Left ventricle myocardium inferior (tissue), 1 donor: ENCODE data around the gene EFNB1. TPM values are rescaled to one million over a fixed set of nuclear protein-coding genes. Genes with fewer than 3 reads are reported as not detected.

Source experiments
- DNase-seq: peaks from one replicate; pipeline ENCODE4 v3.0.0-alpha.2; 2020
- H3K27ac ChIP-seq: fragments of 200-600 bp; replicated peaks from 2 replicates; pipeline ENCODE4 v1.8.0; 2021
- H3K27me3 ChIP-seq: fragments of 200-600 bp; 2 replicates; pipeline ENCODE4 v1.8.0; 2021; ENCODE audit warnings: low read depth
- H3K36me3 ChIP-seq: fragments of 200-600 bp; 2 replicates; pipeline ENCODE4 v1.8.0; 2021
- H3K4me1 ChIP-seq: fragments of 200-600 bp; 2 replicates; pipeline ENCODE4 v1.8.0; 2021
- H3K4me3 ChIP-seq: fragments of 200-600 bp; 2 replicates; pipeline ENCODE4 v1.8.0; 2021; ENCODE audit warnings: mild to moderate bottlenecking, moderate library complexity
- H3K9me3 ChIP-seq: fragments of 200-600 bp; replicated peaks from 2 replicates; pipeline ENCODE4 v1.8.0; 2021
- intact Hi-C: fragments of 100-400 bp; cut with micrococcal nuclease; formaldehyde crosslinking; loops from one replicate; pipeline ENCODE4 v1.11.0; 2022
- total RNA-seq: library from RNA; stranded (reverse); fragmentation: NEBNext Ultra II Directional; extraction: Animal tissue kit (Norgen Biotek cat#: 25700); gene quantifications from one replicate; pipeline ENCODE4 v1.2.1, GENCODE V29; 2021
- TF ChIP-seq, protein P1 (sequence below): fragments of 200-600 bp; IDR thresholded peaks from 2 replicates; pipeline ENCODE4 v1.8.0; 2021; ENCODE audit warnings: antibody characterized with exemption, mild to moderate bottlenecking, borderline replicate concordance
- donor health status: DM: no; HTN: yes; CAD: no; lungs with severe emphysema.

EFNB1 gene
- total RNA-seq, 1 donor from 2014 or later: 14.7 TPM

DNA sequence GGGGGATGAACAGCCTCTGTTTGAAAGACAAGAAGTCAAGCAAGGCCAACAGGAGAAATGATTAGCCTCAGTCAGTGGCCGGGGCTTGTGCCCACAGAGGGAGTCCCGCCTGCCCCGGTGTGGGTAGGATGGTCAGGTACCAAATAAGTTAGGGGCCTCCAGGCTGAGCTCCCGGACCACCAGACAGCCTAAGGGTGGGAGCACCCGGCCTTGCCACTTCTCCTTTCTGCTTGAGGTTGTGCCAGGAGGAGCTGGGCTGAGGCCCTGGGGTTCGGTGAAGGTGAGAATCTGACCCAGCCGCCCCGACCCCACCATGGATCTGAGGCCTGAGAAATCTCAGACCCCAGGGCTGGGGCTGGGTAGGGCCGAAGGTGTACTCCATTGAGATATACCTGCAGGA lies 48.8 kb downstream of the EFNB1 start:
- intact Hi-C loops: no loop called here
- Histone ChIP-seq H3K9me3 (no peaks in the 10 kb centered on the region), H3K36me3 (no peaks in the 10 kb centered on the region), H3K4me3 (no peak overlapping the region), H3K27me3 (no peaks in the 10 kb centered on the region), H3K4me1 (no peaks in the 10 kb centered on the region), H3K27ac (no peak overlapping the region)
- TF ChIP-seq, protein P1, sequence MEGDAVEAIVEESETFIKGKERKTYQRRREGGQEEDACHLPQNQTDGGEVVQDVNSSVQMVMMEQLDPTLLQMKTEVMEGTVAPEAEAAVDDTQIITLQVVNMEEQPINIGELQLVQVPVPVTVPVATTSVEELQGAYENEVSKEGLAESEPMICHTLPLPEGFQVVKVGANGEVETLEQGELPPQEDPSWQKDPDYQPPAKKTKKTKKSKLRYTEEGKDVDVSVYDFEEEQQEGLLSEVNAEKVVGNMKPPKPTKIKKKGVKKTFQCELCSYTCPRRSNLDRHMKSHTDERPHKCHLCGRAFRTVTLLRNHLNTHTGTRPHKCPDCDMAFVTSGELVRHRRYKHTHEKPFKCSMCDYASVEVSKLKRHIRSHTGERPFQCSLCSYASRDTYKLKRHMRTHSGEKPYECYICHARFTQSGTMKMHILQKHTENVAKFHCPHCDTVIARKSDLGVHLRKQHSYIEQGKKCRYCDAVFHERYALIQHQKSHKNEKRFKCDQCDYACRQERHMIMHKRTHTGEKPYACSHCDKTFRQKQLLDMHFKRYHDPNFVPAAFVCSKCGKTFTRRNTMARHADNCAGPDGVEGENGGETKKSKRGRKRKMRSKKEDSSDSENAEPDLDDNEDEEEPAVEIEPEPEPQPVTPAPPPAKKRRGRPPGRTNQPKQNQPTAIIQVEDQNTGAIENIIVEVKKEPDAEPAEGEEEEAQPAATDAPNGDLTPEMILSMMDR: no peak
- no peak for DNase-seq

DNA sequence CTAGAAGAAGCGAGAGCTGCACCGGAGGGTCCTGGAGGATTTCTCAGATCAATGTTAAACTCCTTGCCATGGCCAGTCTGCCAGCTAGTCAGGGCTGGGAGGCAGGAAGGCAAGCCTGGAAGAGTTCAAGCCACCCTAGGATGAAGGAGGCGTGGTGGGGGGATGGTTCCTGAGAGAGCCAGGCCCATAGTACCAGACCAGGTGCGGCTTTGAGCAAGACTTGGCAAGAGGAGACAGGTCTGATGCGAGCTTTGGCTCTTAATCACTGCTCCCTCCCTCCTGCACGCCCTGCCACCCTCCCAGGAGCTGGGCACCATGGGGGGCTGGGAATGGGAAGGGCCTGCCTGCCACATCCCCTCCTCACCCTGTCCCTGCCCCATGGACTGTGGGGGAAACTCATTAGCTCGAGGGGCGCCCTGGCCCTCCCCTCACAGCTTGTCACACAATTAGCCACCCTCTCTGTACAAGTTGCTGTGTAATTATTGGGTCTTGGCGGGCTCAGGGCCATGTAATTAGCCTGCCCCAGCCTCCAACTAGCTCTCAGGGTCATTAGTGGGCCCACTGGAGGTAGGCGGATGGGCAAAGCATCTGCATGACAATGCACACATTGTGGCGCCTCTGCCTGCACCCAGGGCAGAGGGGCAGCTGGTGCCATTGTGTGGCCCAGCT lies 50.3 kb downstream of the EFNB1 start:
- intact Hi-C loops: no loop called here
- TF ChIP-seq, protein P1: no peak
- Histone ChIP-seq H3K36me3 (no peaks in the 10 kb centered on the region), H3K4me3 (no peak overlapping the region), H3K9me3 (no peaks in the 10 kb centered on the region), H3K27ac (no peak overlapping the region), H3K27me3 (no peaks in the 10 kb centered on the region), H3K4me1 (no peaks in the 10 kb centered on the region)
- DNase-seq: no peak

DNA sequence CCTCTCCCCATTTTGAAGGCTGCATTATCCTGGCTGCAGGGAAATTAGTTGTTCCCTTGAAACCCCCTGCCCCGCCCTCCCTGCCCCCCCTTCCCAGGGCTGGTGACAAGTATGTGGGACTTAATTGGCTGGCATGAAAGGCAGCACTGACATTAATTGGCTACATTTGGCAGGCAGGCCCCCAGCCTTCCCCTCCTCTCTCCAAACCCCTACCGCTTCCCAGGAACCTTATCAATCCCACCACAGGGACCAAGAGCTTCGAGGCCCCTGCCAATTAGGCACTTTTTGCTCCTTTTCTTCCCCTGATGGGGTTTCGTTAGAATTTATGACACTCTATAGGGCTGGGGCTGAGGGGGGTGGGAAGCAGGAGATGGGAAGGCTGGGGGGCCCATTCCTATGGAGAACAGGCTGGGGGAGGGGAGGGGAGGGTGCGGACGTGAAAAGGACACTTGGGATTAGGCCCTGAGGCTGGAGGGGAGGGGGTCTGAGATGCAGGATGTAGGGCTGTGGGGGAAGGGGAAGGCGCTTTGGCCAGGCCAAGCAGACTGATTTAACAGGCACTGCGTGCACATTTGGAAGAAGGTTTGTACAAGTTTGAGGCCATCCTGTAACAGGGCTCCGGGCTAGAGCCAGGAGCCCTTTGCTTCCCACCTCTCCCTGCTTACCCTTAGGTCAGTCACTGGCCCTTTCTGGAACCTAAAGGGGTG lies 52.2 kb downstream of the EFNB1 start:
- no peaks in the 10 kb centered on the region for H3K36me3 ChIP-seq
- H3K27me3 ChIP-seq: no peaks in the 10 kb centered on the region
- no peaks in the 10 kb centered on the region for H3K4me1 ChIP-seq
- intact Hi-C loops: no loop called here
- no peak for DNase-seq
- no peaks in the 10 kb centered on the region for H3K9me3 ChIP-seq
- no peak overlapping the region for H3K4me3 ChIP-seq
- H3K27ac ChIP-seq: no peak overlapping the region
- TF ChIP-seq, protein P1: no peak

DNA sequence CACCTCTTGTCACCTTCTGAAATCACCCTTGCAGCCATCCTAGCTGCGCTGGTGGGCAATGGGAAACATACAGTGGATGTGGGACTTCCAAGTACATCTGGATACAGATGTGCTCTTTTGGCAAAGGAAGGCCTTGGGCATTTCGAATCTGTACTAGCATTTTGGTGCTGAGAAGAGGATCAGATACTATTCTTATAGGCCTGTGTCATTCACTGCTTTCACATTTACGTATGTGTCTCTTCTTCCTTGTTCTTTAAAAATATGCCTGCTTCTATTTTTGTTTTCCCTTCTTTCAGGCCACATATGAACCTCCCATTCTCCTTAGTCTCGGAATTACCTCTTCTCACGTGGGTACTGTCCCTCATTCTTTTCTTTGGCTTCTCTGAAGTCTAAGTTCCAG lies 53.1 kb downstream of the EFNB1 start:
- Histone ChIP-seq H3K9me3 (no peaks in the 10 kb centered on the region), H3K27ac (no peak overlapping the region), H3K27me3 (no peaks in the 10 kb centered on the region), H3K36me3 (no peaks in the 10 kb centered on the region), H3K4me3 (no peak overlapping the region), H3K4me1 (no peaks in the 10 kb centered on the region)
- DNase-seq: no peak
- intact Hi-C loops: no loop called here
- TF ChIP-seq, protein P1: no peak

DNA sequence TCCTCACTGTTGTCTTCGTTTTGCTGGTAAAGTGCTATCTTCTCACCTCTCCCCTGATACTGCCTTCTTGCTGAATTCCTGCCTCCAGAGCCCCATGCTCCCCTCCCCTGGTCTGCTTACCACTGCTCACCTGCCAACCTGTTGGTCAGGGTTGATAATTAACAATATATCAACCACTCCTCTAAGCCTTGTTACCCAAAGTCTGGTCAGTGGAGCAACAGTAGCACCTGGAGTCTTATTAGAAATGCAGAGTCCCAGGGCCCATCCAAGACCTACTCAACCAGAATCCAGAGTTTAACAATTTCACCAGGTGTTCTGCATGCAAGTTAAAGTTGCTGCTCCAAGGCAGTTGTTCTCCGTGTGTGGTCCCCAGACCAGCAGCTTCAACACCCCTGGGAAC lies 55.0 kb downstream of the EFNB1 start:
- intact Hi-C loops: no loop called here
- no peak for DNase-seq
- Histone ChIP-seq H3K27me3 (no peaks in the 10 kb centered on the region), H3K4me1 (no peaks in the 10 kb centered on the region), H3K36me3 (no peaks in the 10 kb centered on the region), H3K9me3 (no peaks in the 10 kb centered on the region), H3K4me3 (no peak overlapping the region), H3K27ac (no peak overlapping the region)
- TF ChIP-seq, protein P1: no peak
